Activated CD8-positive, alpha-beta memory T cell treated with anti-CD3 and anti-CD28 coated beads for 1 hour (primary cell): ENCODE measurements around the gene NCAPD2.

ENCODE experiments used
- DNase-seq, 2 donors: peaks; one replicate each; pipeline ENCODE4 v3.0.0-alpha.2; 2020; ENCODE audit warnings: low read depth in 1 of 2; ENCODE audit errors: extremely low read depth in 1 of 2

NCAPD2 gene

GRCh38 chr12:6533923-6534694 lies 40.2 kb downstream of the NCAPD2 start, which contains the start of gene GAPDH:
Gene GAPDH, plus strand, starts transcription at chr12:6534517. Its CDS starts 316 bp downstream, at chr12:6534833.
- DNase-seq: peak; percentile 68 to 72

- DNase-seq: no peak
These were observed 40.7 kb downstream of the NCAPD2 start for GRCh38 chr12:6534695-6534944.

- peak in 1 of 2 donors; percentile 51 for DNase-seq
These were observed 41.2 kb downstream of the NCAPD2 start for GRCh38 chr12:6534945-6535696.

- DNase-seq: no peak
These were observed 41.7 kb downstream of the NCAPD2 start for GRCh38 chr12:6535697-6535946.

DNA sequence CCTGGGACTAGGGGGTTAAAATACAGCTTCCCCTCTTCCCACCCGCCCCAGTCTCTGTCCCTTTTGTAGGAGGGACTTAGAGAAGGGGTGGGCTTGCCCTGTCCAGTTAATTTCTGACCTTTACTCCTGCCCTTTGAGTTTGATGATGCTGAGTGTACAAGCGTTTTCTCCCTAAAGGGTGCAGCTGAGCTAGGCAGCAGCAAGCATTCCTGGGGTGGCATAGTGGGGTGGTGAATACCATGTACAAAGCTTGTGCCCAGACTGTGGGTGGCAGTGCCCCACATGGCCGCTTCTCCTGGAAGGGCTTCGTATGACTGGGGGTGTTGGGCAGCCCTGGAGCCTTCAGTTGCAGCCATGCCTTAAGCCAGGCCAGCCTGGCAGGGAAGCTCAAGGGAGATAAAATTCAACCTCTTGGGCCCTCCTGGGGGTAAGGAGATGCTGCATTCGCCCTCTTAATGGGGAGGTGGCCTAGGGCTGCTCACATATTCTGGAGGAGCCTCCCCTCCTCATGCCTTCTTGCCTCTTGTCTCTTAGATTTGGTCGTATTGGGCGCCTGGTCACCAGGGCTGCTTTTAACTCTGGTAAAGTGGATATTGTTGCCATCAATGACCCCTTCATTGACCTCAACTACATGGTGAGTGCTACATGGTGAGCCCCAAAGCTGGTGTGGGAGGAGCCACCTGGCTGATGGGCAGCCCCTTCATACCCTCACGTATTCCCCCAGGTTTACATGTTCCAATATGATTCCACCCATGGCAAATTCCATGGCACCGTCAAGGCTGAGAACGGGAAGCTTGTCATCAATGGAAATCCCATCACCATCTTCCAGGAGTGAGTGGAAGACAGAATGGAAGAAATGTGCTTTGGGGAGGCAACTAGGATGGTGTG lies 42.3 kb downstream of the NCAPD2 start:
- DNase-seq: no peak

- no peak for DNase-seq
These were observed 43.1 kb downstream of the NCAPD2 start for GRCh38 chr12:6536894-6537579.

- DNase-seq: peak; percentile 69 to 82
These were observed 43.9 kb downstream of the NCAPD2 start for GRCh38 chr12:6537580-6538419.

- DNase-seq: no peak
These were observed 44.8 kb downstream of the NCAPD2 start for GRCh38 chr12:6538420-6539313.

DNA sequence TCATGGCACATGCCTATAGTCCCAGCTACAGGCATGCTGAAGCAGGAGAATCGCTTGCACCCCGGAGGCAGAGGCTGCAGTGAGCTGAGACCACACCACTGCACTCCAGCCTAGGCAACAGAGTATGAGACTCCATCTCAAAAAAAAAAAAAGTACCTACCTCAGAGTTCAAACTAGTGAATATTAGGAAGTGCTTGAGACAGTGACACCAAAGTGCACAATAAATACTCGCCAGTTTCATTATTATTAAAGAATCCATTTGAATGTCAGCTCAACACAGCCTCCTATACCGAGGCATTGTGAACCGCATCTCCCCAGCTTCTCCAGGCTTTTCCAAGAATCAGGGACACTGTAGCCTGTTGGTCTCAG lies 45.4 kb downstream of the NCAPD2 start:
- no peak for DNase-seq

DNA sequence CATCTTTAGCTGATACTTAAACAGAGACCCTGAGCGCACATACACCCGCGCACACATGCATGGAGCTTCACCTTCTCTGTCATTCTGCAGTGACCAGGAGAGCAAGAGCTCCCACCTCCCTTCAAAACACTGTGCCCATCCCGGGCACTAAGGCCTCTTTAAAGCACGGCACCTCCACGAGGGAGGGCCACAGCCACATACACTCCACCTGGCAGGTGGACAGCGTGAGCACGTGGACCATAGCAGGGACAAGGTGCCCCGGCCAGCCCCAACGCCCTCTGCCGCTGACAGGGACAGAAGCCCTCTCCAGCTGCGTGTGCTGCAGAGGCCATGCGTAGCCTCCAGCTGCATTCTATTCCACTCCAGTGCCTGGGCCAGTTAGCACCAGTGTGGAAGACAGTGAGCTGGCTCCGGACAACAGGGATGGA lies 45.8 kb downstream of the NCAPD2 start:
- DNase-seq: no peak

- no peak for DNase-seq
These were observed 46.4 kb downstream of the NCAPD2 start for GRCh38 chr12:6540181-6540877.

- DNase-seq: no peak
These were observed 47.7 kb downstream of the NCAPD2 start for GRCh38 chr12:6541371-6542165.

- DNase-seq: no peak
These were observed 48.5 kb downstream of the NCAPD2 start for GRCh38 chr12:6542209-6543009.

GRCh38 chr12:6546016-6546415 lies 52.1 kb downstream of the NCAPD2 start:
- DNase-seq: no peak

DNA sequence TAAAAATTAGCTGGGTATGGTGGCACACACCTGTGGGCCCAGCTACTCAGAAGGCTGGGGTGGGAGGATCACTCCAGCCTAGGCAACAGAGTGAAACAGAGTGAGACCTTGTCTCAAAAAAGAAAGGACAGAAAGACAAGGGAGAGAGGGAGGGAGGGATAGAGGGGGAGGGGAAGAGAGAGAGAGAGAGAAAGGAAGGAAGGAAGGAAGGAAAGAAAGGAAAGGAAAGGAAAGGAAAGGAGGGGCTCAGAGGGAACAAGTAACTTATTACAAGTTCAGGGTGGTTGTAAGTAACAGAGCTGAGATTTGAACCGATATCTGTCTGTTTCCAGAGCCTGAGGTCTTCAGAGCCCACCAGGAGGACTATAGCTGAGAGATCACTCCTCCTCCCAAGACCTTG lies 53.7 kb downstream of the NCAPD2 start:
- DNase-seq: no peak

DNA sequence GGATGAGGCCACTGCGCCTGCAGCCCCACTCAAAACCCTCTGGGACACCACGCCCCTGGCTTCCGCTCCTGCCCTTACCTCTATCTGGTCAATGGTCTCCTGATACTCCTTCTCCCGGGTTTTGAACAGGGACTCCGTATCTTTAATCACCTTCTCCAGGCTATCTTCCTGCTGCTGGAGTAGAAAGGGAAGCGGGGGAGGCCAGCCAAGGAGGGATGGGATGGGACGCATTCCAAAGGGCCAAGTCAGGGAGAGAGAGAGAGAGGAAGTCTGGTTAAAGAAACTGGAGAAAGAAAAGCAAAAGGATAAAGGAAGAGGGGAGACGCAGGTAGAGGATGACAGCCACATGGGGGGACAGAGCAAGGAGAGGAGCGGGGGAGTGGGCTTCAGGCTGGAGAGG lies 54.1 kb downstream of the NCAPD2 start:
- no peak for DNase-seq

GRCh38 chr12:6548556-6548955 lies 54.7 kb downstream of the NCAPD2 start:
- no peak for DNase-seq
